Progenitor cell of endocrine pancreas (in vitro differentiated cells): ENCODE measurements around the gene CFAP68. TPM values are rescaled to one million over a fixed set of nuclear protein-coding genes. Genes with fewer than 3 reads are reported as not detected.

Source experiments
- DNase-seq: peaks from one replicate; pipeline ENCODE4 v3.0.0; 2021; ENCODE audit warnings: low spot score; ENCODE audit not compliant: unreplicated experiment
- H3K27ac Mint-ChIP-seq: 2 replicates; pipeline ENCODE4 v1.8.0; 2021; ENCODE audit warnings: mild to moderate bottlenecking, moderate library complexity, mixed read lengths
- H3K27me3 Mint-ChIP-seq: 2 replicates; pipeline ENCODE4 v1.8.0; 2021; ENCODE audit warnings: mixed read lengths
- H3K36me3 Mint-ChIP-seq: 2 replicates; pipeline ENCODE4 v1.8.0; 2022; ENCODE audit warnings: mixed read lengths; ENCODE audit not compliant: insufficient read depth
- H3K4me1 Mint-ChIP-seq: 2 replicates; pipeline ENCODE4 v1.8.0; 2021; ENCODE audit warnings: low read depth, mixed read lengths
- H3K4me3 Mint-ChIP-seq: 2 replicates; pipeline ENCODE4 v1.8.0; 2021; ENCODE audit warnings: low read depth, mild to moderate bottlenecking, moderate library complexity, mixed read lengths
- H3K9me3 Mint-ChIP-seq: 2 replicates; pipeline ENCODE4 v1.8.0; 2021; ENCODE audit warnings: low read depth, mixed read lengths
- total RNA-seq: library from RNA; stranded (reverse); gene quantifications from 2 replicates; pipeline ENCODE4 v1.2.1, GENCODE V29; 2021
- TF ChIP-seq, protein P1 (sequence below): fragments of 200-600 bp; sonication (generic); IDR thresholded peaks from one replicate; pipeline ENCODE4 v1.5.0; 2021; ENCODE audit warnings: antibody characterized with exemption, mild to moderate bottlenecking; ENCODE audit not compliant: unreplicated experiment

Gene CFAP68
- total RNA-seq, 1 donor from 2014 or later, result 28.4 TPM

DNA sequence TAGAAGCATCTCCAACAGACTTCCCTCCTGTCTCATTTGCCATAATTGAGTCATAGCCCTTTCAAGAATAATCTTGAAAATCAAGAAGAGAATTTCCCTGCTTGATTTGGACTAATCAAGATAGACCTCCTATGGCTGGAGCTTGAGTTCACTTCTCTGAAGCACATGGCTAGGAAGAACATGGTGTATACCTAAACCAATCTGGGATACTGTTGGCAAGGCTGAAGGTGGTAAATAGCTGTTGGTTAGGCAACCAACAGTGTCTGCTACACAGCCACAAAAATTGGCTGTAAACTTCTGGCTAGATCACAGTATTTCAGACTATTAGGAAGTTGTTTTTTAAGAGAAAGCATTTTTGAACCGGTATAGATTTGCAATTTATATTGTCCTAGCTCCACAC, 27.3 kb downstream of the CFAP68 start:
- Mint-ChIP-seq H3K27me3 (peaks cover 5% of the 10 kb centered on the region), H3K9me3 (peaks cover 3% of the 10 kb centered on the region)

DNA sequence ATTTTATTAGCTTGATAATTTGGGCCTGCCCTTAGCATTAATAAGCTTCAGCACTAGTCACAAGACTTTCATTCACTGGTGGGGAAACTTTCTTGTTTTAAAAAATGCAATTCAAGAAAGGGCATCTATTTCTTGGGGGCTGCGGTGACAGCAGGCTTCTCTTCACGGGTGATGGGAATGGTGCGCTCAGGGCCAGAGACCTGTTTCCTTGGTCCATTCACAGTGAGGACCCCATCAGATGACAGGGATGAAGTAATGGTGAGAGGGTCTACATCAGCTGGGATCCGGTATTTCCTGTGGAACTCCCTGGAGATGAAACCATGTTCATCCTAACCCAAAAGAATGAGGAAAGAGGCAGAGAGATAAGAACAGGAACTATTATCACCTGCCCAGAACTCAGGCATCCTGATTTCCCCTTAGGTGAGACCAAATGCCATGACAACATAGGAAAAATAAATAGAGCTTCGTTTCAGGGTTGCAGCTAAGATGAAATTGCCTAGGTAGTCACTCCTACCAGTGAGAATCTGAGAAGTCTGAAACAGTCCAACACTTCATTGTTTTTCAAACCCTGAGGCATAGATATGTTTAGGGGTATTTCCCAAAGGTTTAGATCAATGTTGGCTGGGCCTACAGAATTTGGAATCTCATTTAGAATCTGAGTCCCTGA, 29.4 kb downstream of the CFAP68 start:
- Mint-ChIP-seq H3K27me3 (peaks cover 5% of the 10 kb centered on the region), H3K36me3 (peaks cover 4% of the 10 kb centered on the region), H3K4me1 (peaks cover 13% of the 10 kb centered on the region), H3K27ac (no peak overlapping the region), H3K4me3 (no peak overlapping the region), H3K9me3 (peaks cover 3% of the 10 kb centered on the region)
- TF ChIP-seq, protein P1, sequence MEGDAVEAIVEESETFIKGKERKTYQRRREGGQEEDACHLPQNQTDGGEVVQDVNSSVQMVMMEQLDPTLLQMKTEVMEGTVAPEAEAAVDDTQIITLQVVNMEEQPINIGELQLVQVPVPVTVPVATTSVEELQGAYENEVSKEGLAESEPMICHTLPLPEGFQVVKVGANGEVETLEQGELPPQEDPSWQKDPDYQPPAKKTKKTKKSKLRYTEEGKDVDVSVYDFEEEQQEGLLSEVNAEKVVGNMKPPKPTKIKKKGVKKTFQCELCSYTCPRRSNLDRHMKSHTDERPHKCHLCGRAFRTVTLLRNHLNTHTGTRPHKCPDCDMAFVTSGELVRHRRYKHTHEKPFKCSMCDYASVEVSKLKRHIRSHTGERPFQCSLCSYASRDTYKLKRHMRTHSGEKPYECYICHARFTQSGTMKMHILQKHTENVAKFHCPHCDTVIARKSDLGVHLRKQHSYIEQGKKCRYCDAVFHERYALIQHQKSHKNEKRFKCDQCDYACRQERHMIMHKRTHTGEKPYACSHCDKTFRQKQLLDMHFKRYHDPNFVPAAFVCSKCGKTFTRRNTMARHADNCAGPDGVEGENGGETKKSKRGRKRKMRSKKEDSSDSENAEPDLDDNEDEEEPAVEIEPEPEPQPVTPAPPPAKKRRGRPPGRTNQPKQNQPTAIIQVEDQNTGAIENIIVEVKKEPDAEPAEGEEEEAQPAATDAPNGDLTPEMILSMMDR, result no peak
- no peak for DNase-seq

More for the DNA sequence above, 27.3 kb downstream of the CFAP68 start:
- H3K4me1 Mint-ChIP-seq, result peaks cover 13% of the 10 kb centered on the region
- TF ChIP-seq, protein P1, result no peak
- no peak overlapping the region for H3K4me3 Mint-ChIP-seq
- peaks cover 4% of the 10 kb centered on the region for H3K36me3 Mint-ChIP-seq
- H3K27ac Mint-ChIP-seq, result no peak overlapping the region
- no peak for DNase-seq

DNA sequence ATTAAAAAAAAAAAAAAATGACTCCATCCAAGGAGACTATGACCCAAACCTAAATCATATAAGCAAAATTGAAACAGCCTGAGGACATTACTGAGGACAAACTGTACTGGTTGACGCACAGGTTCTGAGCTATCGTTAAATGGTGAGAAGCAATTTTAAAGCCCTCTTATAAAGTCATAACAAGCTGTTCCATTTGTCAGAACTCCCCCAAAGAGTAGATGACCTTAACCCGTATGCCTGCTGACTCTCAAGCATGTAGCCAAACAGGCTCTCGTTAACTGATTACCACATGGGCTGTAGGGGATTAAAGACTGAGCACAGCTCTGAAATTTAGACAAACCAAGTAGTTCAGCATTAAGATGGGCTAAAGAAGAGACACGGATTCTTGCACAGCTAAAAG, 30.0 kb downstream of the CFAP68 start:
- Mint-ChIP-seq H3K27ac (no peak overlapping the region), H3K9me3 (peaks cover 3% of the 10 kb centered on the region), H3K27me3 (peaks cover 5% of the 10 kb centered on the region)

DNA sequence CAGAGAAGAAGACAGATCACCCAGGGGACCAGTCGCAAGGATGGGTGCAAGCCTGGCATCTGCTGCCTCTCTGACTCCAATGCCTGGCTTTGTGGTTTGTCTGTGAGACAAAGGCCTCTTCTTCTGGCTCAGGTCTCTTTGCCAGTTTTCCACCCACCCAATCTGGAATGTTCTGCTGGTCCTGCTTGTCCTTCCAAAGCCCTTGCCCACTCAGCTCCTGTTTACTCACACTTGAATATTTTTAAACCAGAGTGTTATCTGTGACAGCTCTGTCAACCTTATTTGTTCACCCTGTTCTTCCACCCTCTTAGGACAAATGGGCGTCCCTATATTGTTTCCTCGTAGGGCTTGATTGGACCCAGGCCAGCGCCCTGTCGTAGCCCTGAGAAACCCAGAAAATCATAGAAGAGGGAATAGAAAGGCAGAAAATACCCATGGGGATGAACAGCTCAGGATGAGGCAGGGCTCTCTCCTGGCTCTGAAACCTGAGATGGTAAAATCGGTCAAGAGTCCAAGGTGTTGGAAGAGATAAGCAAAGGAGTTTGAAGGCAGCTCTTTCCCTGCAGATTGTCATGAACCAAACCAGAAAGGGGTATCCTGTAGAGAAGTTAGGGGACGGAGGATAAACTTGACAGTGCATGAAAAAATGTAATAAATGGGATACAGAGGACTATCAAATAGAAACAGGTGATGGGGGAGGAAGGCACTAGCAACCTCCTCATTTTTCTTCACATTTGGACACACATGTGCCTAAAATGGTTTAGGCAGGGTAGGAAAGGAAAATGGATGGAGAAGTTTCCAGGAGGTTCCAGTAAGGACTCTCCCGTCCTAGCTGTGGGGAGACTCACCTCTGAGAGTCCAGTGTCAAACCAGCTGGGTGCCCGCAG, 31.6 kb downstream of the CFAP68 start:
- Mint-ChIP-seq H3K36me3 (no peaks in the 10 kb centered on the region), H3K27me3 (peaks cover 5% of the 10 kb centered on the region), H3K27ac (peak overlapping the region; percentile 85), H3K4me3 (no peak overlapping the region), H3K9me3 (no peaks in the 10 kb centered on the region), H3K4me1 (peaks cover 13% of the 10 kb centered on the region)
- TF ChIP-seq, protein P1, result no peak
- DNase-seq, result no peak

More for the DNA sequence above, 30.0 kb downstream of the CFAP68 start:
- H3K36me3 Mint-ChIP-seq, result peaks cover 4% of the 10 kb centered on the region
- H3K4me3 Mint-ChIP-seq, result no peak overlapping the region
- no peak for DNase-seq
- TF ChIP-seq, protein P1, result no peak
- H3K4me1 Mint-ChIP-seq, result peaks cover 13% of the 10 kb centered on the region

DNA sequence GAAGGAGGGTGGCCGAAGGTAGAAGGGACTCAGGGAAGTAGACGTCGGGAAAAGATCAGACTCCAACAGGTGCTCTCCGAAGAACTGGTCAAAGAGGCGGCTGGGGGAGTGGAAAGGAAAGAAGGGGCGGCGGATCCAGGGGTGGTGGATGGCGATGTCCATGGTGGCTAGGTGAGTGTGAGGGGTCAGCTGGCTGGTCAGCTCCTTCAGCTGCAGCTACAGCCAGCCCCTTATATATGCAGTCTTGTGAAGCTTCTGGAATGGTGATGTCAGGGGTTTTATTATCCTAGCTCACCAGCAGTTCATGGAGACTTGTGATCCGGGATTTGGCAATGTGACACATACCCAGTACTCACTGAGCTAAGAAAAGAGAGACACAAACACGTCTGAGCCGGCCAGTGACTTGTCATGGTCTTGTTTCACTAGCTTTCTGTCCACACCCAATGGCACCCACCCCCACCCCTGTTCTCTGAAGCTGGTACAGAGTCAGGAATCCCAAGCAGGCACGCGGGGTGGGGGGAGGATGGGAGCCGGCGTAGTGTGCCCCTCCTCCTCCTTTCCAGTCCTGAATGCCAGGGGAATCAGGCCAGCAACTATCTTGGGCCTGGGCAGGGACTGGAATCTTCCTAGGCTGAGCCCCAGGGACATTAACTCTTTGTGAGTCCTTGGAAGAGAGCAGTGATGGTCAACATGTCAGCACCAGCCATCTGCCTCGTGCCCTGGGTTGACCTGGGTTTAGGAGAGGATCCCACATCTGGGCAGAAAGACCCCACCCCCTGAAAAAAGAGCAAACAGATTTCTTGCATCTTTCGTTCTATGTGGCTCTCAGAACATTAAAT, 32.4 kb downstream of the CFAP68 start, which contains the start of gene CRYAB:
Gene CRYAB, minus strand, starts transcription at position 208 of the 839 bp plus-strand sequence. Its CDS starts 46 bp downstream, at position 162.
- H3K27ac Mint-ChIP-seq, result peak within 1 kb of the TSS; percentile 85

More for the DNA sequence above, 32.4 kb downstream of the CFAP68 start, which contains the start of gene CRYAB:
- Mint-ChIP-seq H3K9me3 (no peaks in the 10 kb centered on the region), H3K36me3 (no peaks in the 10 kb centered on the region), H3K27me3 (peaks cover 5% of the 10 kb centered on the region), H3K4me3 (no peak within 1 kb of the TSS), H3K4me1 (peaks cover 18% of the 10 kb centered on the region)
- no peak for DNase-seq
- TF ChIP-seq, protein P1, result no peak
